H1 (cell line): Measurements from ENCODE around the gene RPS15. TPM values are rescaled to one million over a fixed set of nuclear protein-coding genes. Genes with fewer than 3 reads are reported as not detected.

Source experiments
- CTCF ChIA-PET: fragments of 300-600 bp; sonication (Branson Sonifier 250); formaldehyde crosslinking; loops from one replicate; lab custom pipeline; 2021; ENCODE audit not compliant: partially characterized antibody; lab: Charles Lee
- POLR2A ChIA-PET: fragments of 300-600 bp; sonication (Branson Sonifier 250); formaldehyde crosslinking; loops from one replicate; lab custom pipeline; 2021; ENCODE audit warnings: inconsistent platforms; ENCODE audit not compliant: partially characterized antibody; lab: Charles Lee
- DNase-seq, 2 experiments: peaks; one replicate each; pipeline versions ENCODE4 v3.0.0 to v3.0.0-alpha.2; 2010 to 2022; ENCODE audit warnings: low spot score in 2 of 2, low read depth in 1 of 2, mixed read lengths in 1 of 2
- FAIRE-seq: peaks from 2 replicates; lab custom pipeline; 2011; peaks lifted over from hg19 to GRCh38; lab: Jason Lieb, UNC
- H2AFZ ChIP-seq: 2 replicates; pipeline ENCODE4 v1.8.1; 2012; ENCODE audit warnings: low read length, inconsistent platforms
- H2AK5ac ChIP-seq: 2 replicates; pipeline ENCODE4 v1.6.1; 2013; ENCODE audit warnings: low read depth, low read length
- H2BK120ac ChIP-seq: replicated peaks from 2 replicates; pipeline ENCODE3; 2013; ENCODE audit warnings: low read depth, low read length, inconsistent platforms
- H2BK12ac ChIP-seq: 2 replicates; pipeline ENCODE4 v1.6.1; 2013; ENCODE audit warnings: low read depth, low read length
- H2BK15ac ChIP-seq: 2 replicates; pipeline ENCODE4 v1.6.1; 2013; ENCODE audit warnings: low read length
- H2BK20ac ChIP-seq: 2 replicates; pipeline ENCODE4 v1.6.1; 2013; ENCODE audit warnings: low read length
- H2BK5ac ChIP-seq: 2 replicates; pipeline ENCODE4 v1.6.1; 2013; ENCODE audit warnings: low read depth, low read length
- H3K14ac ChIP-seq: 2 replicates; pipeline ENCODE4 v1.6.1; 2013; ENCODE audit warnings: inconsistent platforms; ENCODE audit not compliant: insufficient read length
- H3K18ac ChIP-seq: 2 replicates; pipeline ENCODE4 v1.6.1; 2013; ENCODE audit warnings: low read length; ENCODE audit errors: extremely low read depth
- H3K23ac ChIP-seq: 2 replicates; pipeline ENCODE4 v1.6.1; 2013; ENCODE audit warnings: inconsistent platforms; ENCODE audit not compliant: insufficient read length
- H3K23me2 ChIP-seq: 2 replicates; pipeline ENCODE4 v1.6.1; 2013; ENCODE audit warnings: low read depth, low read length
- H3K27ac ChIP-seq: 2 replicates; pipeline ENCODE4 v1.6.1; 2011; ENCODE audit warnings: low read depth, low read length, inconsistent platforms
- H3K27me3 ChIP-seq, 4 experiments: replicated peaks in 1 of 4; 1 replicate in 1 of 4; 2 replicates in 3 of 4; pipeline versions ENCODE4 v1.6.1 to v1.8.1; 2011 to 2013; ENCODE audit warnings: low read length in 3 of 4, mild to moderate bottlenecking in 3 of 4, inconsistent platforms in 2 of 4, mixed read lengths in 2 of 4, moderate library complexity in 1 of 4; ENCODE audit not compliant: control insufficient read depth in 3 of 4, insufficient read depth in 3 of 4; ENCODE audit errors: extremely low read depth in 1 of 4
- H3K36me3 ChIP-seq, 4 experiments: 2 replicates each; pipeline versions ENCODE4 v1.6.1 to v1.8.1; 2011 to 2013; ENCODE audit warnings: mild to moderate bottlenecking in 4 of 4, low read length in 3 of 4, moderate library complexity in 2 of 4, control low read depth in 1 of 4, inconsistent platforms in 1 of 4; ENCODE audit not compliant: insufficient read depth in 4 of 4, control insufficient read depth in 2 of 4
- H3K4ac ChIP-seq: replicated peaks from 2 replicates; pipeline ENCODE3; 2013; ENCODE audit warnings: low read length, low read depth, mixed read lengths, inconsistent platforms; ENCODE audit not compliant: insufficient read length
- H3K4me1 ChIP-seq, 4 experiments: replicated peaks in 1 of 4; 1 replicate in 1 of 4; 2 replicates in 3 of 4; pipeline versions ENCODE4 v1.6.1 to v1.8.1; 2011 to 2013; ENCODE audit warnings: low read length in 3 of 4, inconsistent platforms in 2 of 4, mixed read lengths in 1 of 4; ENCODE audit not compliant: insufficient read depth in 4 of 4, control insufficient read depth in 3 of 4
- H3K4me2 ChIP-seq, 2 experiments: 2 replicates each; pipeline versions ENCODE4 v1.6.1 to v1.8.1; 2011 to 2013; ENCODE audit warnings: low read depth in 2 of 2, low read length in 2 of 2, control low read depth in 1 of 2, inconsistent platforms in 1 of 2, mild to moderate bottlenecking in 1 of 2; ENCODE audit not compliant: insufficient read depth in 1 of 2
- H3K4me3 ChIP-seq, 4 experiments: fragments of 200-600, 300-600 bp in 1 of 4; sonication (generic), shearing (Covaris generic), sonication (Bioruptor Twin) in 1 of 4; 2 replicates each; pipeline versions ENCODE4 v1.5.1 to v1.8.1; 2011 to 2016; ENCODE audit warnings: low read length in 4 of 4, low read depth in 3 of 4, control low read depth in 2 of 4, inconsistent platforms in 2 of 4, mild to moderate bottlenecking in 2 of 4, mixed read lengths in 1 of 4, moderate library complexity in 1 of 4; ENCODE audit not compliant: insufficient read depth in 2 of 4; ENCODE audit errors: extremely low read depth in 1 of 4
- H3K56ac ChIP-seq: replicated peaks from 2 replicates; pipeline ENCODE3; 2013; ENCODE audit warnings: low read depth, mild to moderate bottlenecking, mixed read lengths, low read length, inconsistent platforms; ENCODE audit not compliant: insufficient read length
- H3K79me1 ChIP-seq: 2 replicates; pipeline ENCODE4 v1.6.1; 2013; ENCODE audit warnings: low read depth, low read length, control low read depth
- H3K79me2 ChIP-seq, 2 experiments: 2 replicates each; pipeline versions ENCODE4 v1.6.1 to v1.8.1; 2012 to 2013; ENCODE audit warnings: low read length in 2 of 2, mild to moderate bottlenecking in 2 of 2, inconsistent platforms in 1 of 2; ENCODE audit not compliant: insufficient read depth in 2 of 2, control insufficient read depth in 1 of 2
- H3K9ac ChIP-seq, 4 experiments: replicated peaks in 1 of 4; 1 replicate in 1 of 4; 2 replicates in 3 of 4; pipeline versions ENCODE4 v1.6.1 to v1.8.1; 2011 to 2013; ENCODE audit warnings: low read depth in 3 of 4, low read length in 3 of 4, control low read depth in 2 of 4, mild to moderate bottlenecking in 2 of 4, moderate library complexity in 2 of 4, inconsistent platforms in 1 of 4; ENCODE audit errors: extremely low read depth in 1 of 4
- H3K9me3 ChIP-seq, 2 experiments: 2 replicates each; pipeline versions ENCODE4 v1.6.1 to v1.8.1; 2012 to 2013; ENCODE audit warnings: mild to moderate bottlenecking in 2 of 2, moderate library complexity in 2 of 2, control low read depth in 1 of 2, inconsistent platforms in 1 of 2, low read depth in 1 of 2, low read length in 1 of 2, mixed read lengths in 1 of 2; ENCODE audit not compliant: insufficient read depth in 2 of 2
- H4K20me1 ChIP-seq, 2 experiments: replicated peaks in 1 of 2; 2 replicates each; pipeline versions ENCODE3 to v1.8.1; 2011 to 2013; ENCODE audit warnings: inconsistent platforms in 2 of 2, low read length in 2 of 2, mild to moderate bottlenecking in 1 of 2; ENCODE audit not compliant: insufficient read depth in 2 of 2, control insufficient read depth in 1 of 2
- H4K5ac ChIP-seq: 2 replicates; pipeline ENCODE4 v1.6.1; 2013; ENCODE audit warnings: low read length, low read depth, mixed read lengths, inconsistent platforms; ENCODE audit not compliant: insufficient read length
- H4K8ac ChIP-seq: 2 replicates; pipeline ENCODE4 v1.8.0; 2013; ENCODE audit warnings: mild to moderate bottlenecking, moderate library complexity, low read length, inconsistent platforms; ENCODE audit not compliant: insufficient read depth; ENCODE audit errors: extremely low read depth
- H4K91ac ChIP-seq: replicated peaks from 2 replicates; pipeline ENCODE3; 2013; ENCODE audit warnings: low read length, mixed read lengths, inconsistent platforms; ENCODE audit not compliant: insufficient read length
- CEBPB ChIP-seq: IDR thresholded peaks from 2 replicates; pipeline ENCODE4 v1.6.1; 2012; ENCODE audit warnings: low read depth, low read length
- PHF8 ChIP-seq: fragments of 200-600 bp; sonication (generic); conservative IDR thresholded peaks from 2 replicates; pipeline ENCODE4 v1.7.1; 2012; ENCODE audit warnings: low read depth, mild to moderate bottlenecking, inconsistent platforms, low read length, moderate library complexity
- POU5F1 ChIP-seq: IDR thresholded peaks from 2 replicates; pipeline ENCODE4 v1.6.1; 2011; ENCODE audit warnings: low read depth, mild to moderate bottlenecking, low read length, moderate library complexity
- RXRA ChIP-seq: IDR thresholded peaks from 2 replicates; pipeline ENCODE4 v1.6.1; 2011; ENCODE audit warnings: low read depth, mild to moderate bottlenecking, low read length, moderate library complexity; ENCODE audit not compliant: insufficient read depth
- SIN3A ChIP-seq, 2 experiments: IDR thresholded peaks in 1 of 2; conservative IDR thresholded peaks in 1 of 2; 2 replicates each; pipeline ENCODE4 v1.6.1; 2011 to 2012; ENCODE audit warnings: low read length in 2 of 2, improper control_type of control experiment in 1 of 2, low read depth in 1 of 2, mild to moderate bottlenecking in 1 of 2
- SP4 ChIP-seq: IDR thresholded peaks from 2 replicates; pipeline ENCODE4 v1.6.1; 2012; ENCODE audit warnings: low read length, inconsistent platforms
- TBP ChIP-seq: IDR thresholded peaks from 2 replicates; pipeline ENCODE4 v1.6.1; 2011; ENCODE audit warnings: low read depth, low read length, improper control_type of control experiment
- YY1 ChIP-seq: IDR thresholded peaks from 2 replicates; pipeline ENCODE4 v1.6.1; 2011; ENCODE audit warnings: low read depth, mild to moderate bottlenecking, low read length
- ZNF274 ChIP-seq: IDR thresholded peaks from 2 replicates; pipeline ENCODE4 v1.7.0; 2012; ENCODE audit warnings: low read length, borderline replicate concordance; ENCODE audit errors: extremely low read depth
- WGBS, 2 experiments: shearing (Covaris generic) in 1 of 2; methylation state at CpG; one replicate each; pipeline versions ENCODE4 v1.1.6 to v1.1.7; 2013 to 2015; ENCODE audit warnings: low lambda C conversion rate in 2 of 2, mixed read lengths in 2 of 2, inconsistent platforms in 1 of 2, low coverage in 1 of 2, missing lambda C conversion rate in 1 of 2; ENCODE audit not compliant: insufficient replicate concordance in 2 of 2, insufficient coverage in 1 of 2, insufficient read length in 1 of 2; ENCODE audit errors: extremely low coverage in 1 of 2, missing lambda C conversion rate in 1 of 2; 5-methylcytosine and 5-hydroxymethylcytosine counted together
- polyA plus RNA-seq, 7 experiments: library from polyadenylated mRNA; depleted of rRNA in 3 of 7; stranded (reverse) in 5 of 7; unstranded in 2 of 7; fragments of >200 nt in 5 of 7; fragments of 200-250 nt in 2 of 7; gene quantifications; 1 replicate in 5 of 7; 2 replicates in 1 of 7; 4 replicates in 1 of 7; pipeline versions ENCODE4 v1.2.1 to v1.2.3, GENCODE V29; 2011 to 2013; ENCODE audit warnings: missing spikeins in 2 of 7, mixed read lengths in 2 of 7
- total RNA-seq: library from RNA; stranded (reverse); fragmentation: NEBNext Ultra II Directional; extraction: Animal tissue kit (Norgen Biotek cat#: 25700); gene quantifications from 2 replicates; pipeline ENCODE4 v1.2.1, GENCODE V29; 2021

Gene RPS15
- total and polyA plus RNA-seq, 2 of the 8 experiments (the other 6 are each of a cell fraction or from before 2014, with no cell fraction given): 1,562 to 3,890 TPM

DNA sequence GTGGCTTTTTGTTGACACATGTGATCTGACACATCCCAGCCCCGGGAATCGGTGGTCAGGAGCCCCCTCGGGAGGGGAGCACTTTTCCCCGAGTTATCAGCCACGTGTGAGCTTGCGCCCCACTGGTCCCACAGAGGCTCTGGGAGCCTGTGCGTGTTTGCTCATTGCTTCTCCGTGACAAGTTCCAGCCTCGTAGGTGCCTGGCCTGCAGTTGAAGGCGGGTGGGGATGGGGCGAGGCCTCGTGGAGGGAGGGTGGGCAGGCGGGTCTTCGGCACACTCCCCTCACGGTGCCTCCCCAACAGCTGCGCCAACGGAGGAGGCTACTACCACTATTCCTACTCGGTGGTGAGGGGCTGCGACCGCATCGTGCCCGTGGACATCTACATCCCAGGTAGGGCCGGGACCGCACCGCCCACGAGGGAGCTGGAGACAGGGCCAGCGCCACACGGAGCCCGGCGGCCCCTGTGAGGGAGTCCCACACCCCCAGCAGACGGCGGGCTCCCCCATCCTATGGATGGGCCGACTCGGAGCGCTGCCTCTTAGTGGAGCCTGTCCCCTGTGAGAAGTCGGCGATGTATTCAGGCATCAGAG is 45.2 kb upstream of the RPS15 start:
- H3K18ac ChIP-seq: no peak overlapping the region
- ChIA-PET CTCF (interaction anchor here (0.9 kb wide), 1 partner anchor 59 kb away, joined by 3 read pairs; no protein-coding TSS in a partner anchor), POLR2A (interaction anchor here (0.7 to 1.4 kb wide), 2 partner anchors 10 to 110 kb away, joined by 3 read pairs; no protein-coding TSS in a partner anchor)
- no peaks in the 10 kb centered on the region for H3K23me2 ChIP-seq
- H3K9me3 ChIP-seq: no peaks in the 10 kb centered on the region; a peak in 1 of 4 replicates
- no peaks in the 10 kb centered on the region; a peak in 1 of 4 replicates for H3K79me2 ChIP-seq
- no peak overlapping the region for H4K5ac ChIP-seq
- no peak overlapping the region for H2AFZ ChIP-seq
- peaks cover 0 to 7% (median 0%) of the 10 kb centered on the region in 4 experiments; a peak in 2 of 7 replicates for H3K4me1 ChIP-seq
- H3K4ac ChIP-seq: no peak overlapping the region
- H4K8ac ChIP-seq: no peak overlapping the region; the same call in 1 of the 2 replicates
- DNase-seq (no peak), FAIRE-seq (no peak)
- H2BK12ac ChIP-seq: no peak overlapping the region
- no peak overlapping the region for H2BK5ac ChIP-seq
- no peak overlapping the region for H3K4me3 ChIP-seq
- H4K20me1 ChIP-seq: peaks cover 2 to 14% of the 10 kb centered on the region in 2 experiments
- 94% methylated on average over 19 of the region's 37 CpGs; no CpG with 5 or more reads in 1 of the 2 experiments for WGBS, 2 experiments
- H2BK120ac ChIP-seq: no peak overlapping the region
- H2BK20ac ChIP-seq: no peak overlapping the region
- no peak overlapping the region for H4K91ac ChIP-seq
- 0 out of 2 replicates have a peak, but pooled peaks cover 5% of the 10 kb centered on the region for H3K79me1 ChIP-seq
- no peak overlapping the region for H2BK15ac ChIP-seq
- TF ChIP-seq ZNF274: no peak
- no peak for TF ChIP-seq SP4
- TF ChIP-seq YY1: no peak
- no peak for TF ChIP-seq POU5F1
- TF ChIP-seq TBP: no peak
- TF ChIP-seq SIN3A (conservative IDR thresholded peaks at IDR 0.05 in 1 of 2, IDR thresholded peaks at IDR 0.05 in 1 of 2; ENCODE audit: low read depth in 1 of 2, low read length in 2 of 2): no peak
- no peak for TF ChIP-seq CEBPB
- no peak for TF ChIP-seq PHF8
- TF ChIP-seq RXRA: no peak
- no peak overlapping the region for H3K23ac ChIP-seq
- H2AK5ac ChIP-seq: no peak overlapping the region
- H3K27ac ChIP-seq: no peak overlapping the region
- H3K9ac ChIP-seq: no peak overlapping the region
- H3K4me2 ChIP-seq: no peak overlapping the region
- H3K36me3 ChIP-seq: peaks cover 0 to 20% (median 13%) of the 10 kb centered on the region in 4 experiments; a peak in 6 of 8 replicates
- H3K14ac ChIP-seq: no peak overlapping the region
- no peak overlapping the region for H3K56ac ChIP-seq
- no peaks in the 10 kb centered on the region for H3K27me3 ChIP-seq
